UCSD-AML1 (cell line): ENCODE data around the gene BEX4.
A peak's percentile ranks its signal among the peaks of the same experiment; 100 is the strongest.
"Not testable (repeated sequence)": the region's sequence is repeated elsewhere in the genome, so short reads cannot be mapped to it uniquely, and the experiment has no call there.

ENCODE experiments used
- DNase-seq: peaks from one replicate; lab custom pipeline; 2025; ENCODE audit not compliant: unreplicated experiment; lab: John Stamatoyannopoulos, UW

The BEX4 gene

DNA sequence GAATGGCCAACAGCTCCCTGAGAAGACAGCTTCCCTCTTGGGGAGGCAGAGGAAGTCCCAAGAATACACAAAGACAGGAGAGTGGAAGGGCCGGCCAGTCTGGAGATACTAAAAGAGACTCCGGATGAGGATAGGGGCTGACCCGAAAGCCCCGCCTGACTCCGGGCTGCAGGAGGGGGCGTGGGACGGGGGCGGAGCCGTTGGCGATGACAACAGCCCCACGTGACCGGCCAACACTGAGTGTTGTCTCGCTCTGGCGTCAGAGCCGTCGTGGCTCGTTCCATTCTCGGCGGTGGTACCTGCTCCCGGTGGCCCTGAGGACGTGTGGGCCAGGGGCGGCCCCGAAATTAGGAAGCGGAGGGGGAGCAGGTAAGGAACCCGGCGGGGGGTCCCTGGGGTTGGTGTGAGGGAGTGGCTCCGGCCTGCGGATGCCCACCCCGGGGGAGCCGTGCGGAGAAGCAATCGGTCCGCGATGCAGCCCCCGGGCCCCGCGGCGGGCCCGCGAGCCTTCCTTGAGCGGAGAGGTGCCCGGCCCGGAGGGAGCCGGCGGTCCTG, at the start of gene BEX4:
TSS of gene BEX4 (plus strand) at position 239 of the 555 bp plus-strand sequence. CDS start 1,046 bp downstream, outside the sequence.
- peak; percentile 51 for DNase-seq

DNA sequence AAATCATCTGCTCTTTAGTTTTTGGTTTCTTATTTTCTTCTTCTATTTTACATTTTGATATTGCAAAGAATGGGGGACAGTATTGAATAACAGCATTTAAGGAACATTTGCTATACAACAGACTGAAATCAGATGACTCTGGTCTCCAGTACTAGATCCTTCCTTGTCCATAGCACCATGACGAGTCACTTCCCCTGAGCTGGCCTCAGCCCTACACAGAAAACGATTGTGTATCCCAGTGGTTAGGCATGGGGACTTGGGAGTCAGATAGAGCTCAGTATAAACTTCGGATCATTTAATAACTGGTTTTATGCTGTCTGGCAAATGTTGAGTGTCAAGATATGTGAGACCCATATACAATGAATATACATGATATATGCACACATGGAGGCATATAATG, 44.7 kb upstream of the BEX4 start:
- DNase-seq = no peak

- DNase-seq = no peak
Measured at GRCh38 chrX:103171353-103171752, 43.6 kb upstream of the BEX4 start.

GRCh38 chrX:103175256-103175655, 39.7 kb upstream of the BEX4 start:
- DNase-seq = not testable (repeated sequence)

DNA sequence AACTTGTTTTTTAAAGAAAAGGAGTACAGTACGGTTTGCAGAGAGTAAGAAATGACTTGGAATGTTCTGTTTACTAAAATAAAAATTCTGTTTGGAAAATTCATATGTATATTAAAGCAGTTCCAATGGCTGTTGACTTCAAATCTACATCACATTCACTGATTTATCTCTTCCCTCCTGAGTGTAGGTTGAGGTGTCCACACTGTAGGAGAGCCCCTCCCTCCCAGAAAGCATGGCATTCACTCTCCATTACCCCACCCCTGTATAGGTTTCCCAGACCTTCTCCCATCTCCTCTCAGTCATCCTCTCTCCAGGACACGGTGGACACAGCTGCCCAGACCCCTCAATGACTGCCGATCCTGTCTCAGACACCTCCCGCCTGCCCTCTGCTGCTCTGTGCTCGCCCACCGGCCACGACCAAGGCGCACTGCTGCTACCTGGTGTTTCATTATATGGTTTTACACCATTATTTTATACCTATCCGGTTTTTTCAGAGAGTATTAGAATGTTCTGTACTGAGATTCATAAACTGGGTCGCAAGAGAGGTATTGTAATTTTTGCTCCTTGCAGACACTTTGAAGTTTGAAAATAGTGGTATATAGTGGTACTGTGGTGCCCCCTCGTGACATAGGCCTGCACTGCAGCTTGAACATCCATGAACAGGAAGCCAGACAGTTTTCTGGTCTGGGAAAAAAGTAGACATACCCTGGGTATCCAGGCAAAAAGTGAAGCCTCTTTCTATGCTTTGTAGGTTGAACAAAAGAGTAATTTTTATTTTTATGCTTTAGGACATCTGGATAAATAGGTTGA, 38.8 kb upstream of the BEX4 start:
- peak; percentile 54 for DNase-seq

DNA sequence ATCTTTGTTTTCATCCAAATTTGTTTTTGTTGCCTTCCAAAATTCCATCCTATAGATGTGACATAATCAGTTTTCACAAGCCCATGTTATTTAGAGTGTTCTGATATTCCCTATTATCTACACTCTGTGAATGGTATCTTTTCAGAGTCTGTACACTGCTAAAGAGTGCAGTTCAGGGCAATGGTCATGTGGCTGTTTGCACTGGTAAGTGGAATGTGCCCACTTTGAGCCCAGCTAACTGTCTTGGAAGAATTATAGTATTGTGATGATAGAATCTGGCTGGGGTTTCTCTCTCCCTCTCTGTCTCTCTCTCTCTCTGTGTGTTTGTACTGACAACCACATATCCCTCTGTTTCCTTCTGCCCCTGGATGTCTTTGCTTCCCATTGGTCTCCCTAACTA, 37.4 kb upstream of the BEX4 start:
- no peak for DNase-seq

- DNase-seq = no peak
Measured at GRCh38 chrX:103183912-103184311, 31.0 kb upstream of the BEX4 start.

GRCh38 chrX:103187953-103188475, 26.9 kb upstream of the BEX4 start:
- DNase-seq = no peak

GRCh38 chrX:103197721-103198306, 17.1 kb upstream of the BEX4 start:
- no peak for DNase-seq

DNA sequence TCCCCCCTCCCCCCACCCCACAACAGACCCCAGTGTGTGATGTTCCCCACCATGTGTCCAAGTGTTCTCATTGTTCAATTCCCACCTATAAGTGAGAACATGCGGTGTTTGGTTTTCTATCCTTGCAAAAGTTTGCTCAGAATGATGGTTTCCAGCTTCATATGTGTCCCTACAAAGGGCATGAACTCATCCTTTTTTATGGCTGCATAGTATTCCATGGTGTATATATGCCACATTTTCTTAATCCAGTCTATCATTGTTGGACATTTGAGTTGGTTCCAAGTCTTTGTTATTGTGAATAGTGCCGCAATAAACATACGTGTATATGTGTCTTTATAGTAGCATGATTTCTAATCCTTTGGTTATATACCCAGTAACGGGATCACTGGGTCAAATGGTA, 16.2 kb upstream of the BEX4 start:
- not testable (repeated sequence) for DNase-seq

GRCh38 chrX:103201041-103201440, 13.9 kb upstream of the BEX4 start:
- DNase-seq = no peak

DNA sequence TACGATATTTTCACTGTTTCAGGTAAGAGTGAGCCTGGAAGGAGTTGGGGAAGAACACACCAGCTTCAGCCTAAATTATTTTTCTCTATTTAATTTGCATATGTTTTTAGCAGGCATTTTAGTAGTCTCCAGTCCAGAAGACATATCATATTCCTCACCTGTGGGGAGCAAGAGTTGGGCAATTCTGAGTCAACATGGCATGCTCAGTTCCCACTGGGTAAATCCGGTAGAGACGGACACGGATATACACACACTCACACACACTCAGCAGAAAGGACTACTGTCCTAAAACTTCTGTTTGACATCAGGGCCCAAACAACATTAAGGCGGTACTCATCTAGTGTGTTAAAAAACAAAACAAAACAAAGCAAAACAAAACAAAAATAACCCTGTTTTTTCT, 4.9 kb upstream of the BEX4 start:
- DNase-seq = no peak

DNA sequence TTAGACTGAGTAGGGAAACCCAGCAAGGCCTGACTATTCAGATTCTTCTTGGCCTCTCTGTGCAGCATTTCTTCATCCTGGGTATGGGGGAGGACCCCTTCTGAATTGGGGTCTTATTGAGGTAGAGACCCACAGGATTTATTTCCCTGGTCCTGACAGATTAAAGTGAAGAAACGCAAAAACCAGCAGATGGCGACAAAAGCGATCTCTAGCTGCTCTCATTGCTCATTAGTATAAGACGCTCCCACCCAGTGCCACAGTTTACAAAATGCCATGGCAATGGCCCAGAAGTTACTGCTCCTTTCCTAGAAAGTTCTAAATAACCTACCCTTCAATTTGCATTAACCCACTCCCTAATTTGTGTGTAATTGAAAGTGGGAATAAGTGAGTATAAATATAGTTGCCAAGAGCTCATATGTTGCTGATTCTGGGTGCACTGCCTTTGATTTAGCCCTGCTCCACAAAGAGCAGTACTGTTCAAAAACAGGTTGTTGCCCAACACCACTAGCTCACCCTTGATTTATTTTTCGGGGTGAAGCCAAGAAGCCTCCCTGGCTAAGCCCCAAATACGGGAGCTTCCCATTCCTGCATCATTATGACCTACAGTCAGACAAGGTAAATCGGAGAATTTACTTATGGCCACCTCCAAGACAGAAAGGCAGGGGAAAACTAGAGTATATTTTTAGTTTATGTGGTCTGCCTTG, 3.7 kb upstream of the BEX4 start:
- no peak for DNase-seq

DNA sequence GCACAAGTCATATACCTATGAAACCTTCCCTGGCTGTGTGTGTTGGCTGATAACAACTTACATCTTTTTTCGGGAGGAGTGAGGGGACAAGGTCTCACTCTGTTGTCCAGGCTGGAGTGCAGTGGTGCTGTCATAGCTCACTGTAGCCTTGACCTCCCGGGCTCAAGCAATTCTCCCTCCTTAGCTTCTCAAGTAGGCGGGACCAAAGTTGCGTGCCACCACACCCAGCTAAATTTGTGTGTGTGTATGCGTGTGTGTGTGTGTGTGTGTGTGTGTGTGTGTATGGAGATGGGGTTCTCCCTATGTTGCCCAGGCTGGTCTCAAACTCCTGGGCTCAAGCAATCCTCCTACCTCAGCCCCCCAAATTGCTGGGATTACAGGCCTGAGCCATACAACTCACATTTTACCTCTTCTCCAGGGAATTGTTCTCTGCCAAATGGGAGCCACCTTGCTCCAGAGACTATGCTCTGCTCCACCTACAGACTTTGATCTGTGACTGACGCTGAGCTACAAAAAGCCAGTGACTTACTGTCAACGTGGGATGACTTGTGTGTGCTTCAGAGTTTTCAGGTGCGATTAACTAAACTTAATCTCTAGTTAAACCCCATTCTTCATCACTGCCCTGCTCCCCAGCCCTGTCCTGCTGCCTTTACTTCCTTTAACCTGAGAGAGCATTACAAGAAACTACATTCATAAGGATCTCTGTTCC, 2.0 kb upstream of the BEX4 start:
- no peak for DNase-seq

- no peak for DNase-seq
Measured at GRCh38 chrX:103215425-103215991, 600 bp downstream of the BEX4 start.

DNA sequence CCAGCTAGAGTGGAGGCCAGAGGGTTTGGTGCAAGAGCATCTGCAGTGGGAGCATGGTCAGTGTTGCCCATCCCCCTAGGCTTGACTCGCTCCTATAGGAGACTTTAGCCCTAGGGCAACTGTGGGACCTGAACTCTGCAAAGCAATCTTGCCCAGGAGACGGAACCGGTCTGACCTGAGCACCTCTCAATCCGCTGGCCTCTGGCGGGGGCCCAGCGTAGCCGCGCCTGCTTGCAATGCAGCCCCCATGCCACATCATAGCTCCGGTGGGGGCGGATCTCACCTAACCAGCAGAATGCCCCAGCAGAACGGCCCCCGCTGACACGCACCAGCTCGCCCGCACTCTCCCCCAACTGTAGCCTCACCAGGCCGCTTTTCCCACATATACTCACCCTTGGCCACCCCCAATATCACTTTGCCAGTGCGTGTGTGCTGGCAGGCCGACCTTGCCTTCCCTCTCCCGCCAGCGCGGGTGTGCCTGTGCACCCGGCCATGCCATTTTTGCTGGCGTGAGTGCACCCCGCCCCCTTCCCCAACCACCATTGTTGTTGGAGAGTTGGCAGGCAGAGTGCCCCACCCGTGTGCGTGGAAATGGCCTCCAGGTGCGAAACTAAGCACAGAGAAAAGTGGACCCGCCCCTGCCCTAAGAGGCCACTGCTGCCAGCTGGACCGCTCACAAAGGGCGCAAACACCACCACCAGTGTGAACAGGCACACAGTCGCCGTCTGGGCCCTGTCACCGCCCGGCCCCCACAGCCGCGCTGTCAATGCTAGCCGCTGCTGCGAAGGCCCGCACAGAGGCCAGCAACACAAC, 5.8 kb downstream of the BEX4 start:
- DNase-seq = no peak

GRCh38 chrX:103225918-103226317, 11.0 kb downstream of the BEX4 start:
- not testable (repeated sequence) for DNase-seq

DNA sequence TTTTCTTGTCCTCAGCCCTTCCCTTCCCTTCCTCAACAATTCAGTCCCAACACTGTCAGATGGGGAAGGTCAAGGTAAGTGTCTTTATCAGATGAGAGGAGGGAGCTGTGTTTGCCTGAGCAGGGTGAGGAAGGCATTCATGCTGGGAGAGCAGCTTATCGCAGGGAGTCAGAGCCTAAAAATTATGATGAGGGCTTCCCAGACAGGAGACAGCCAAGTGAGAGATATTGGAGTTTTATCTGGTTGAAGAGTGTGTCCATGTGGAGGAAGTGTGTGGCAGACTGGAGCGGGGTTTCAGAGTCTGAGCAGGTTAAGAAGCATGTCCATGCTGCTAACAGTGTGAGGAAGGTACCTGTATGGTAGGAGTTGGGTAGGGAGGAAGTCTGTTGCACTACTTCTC, 18.4 kb downstream of the BEX4 start:
- no peak for DNase-seq

- no peak for DNase-seq
Measured at GRCh38 chrX:103234869-103235268, 20.0 kb downstream of the BEX4 start.

- not testable (repeated sequence) for DNase-seq
Measured at GRCh38 chrX:103235608-103236007, 20.7 kb downstream of the BEX4 start.
